WTC11 (cell line): ENCODE results near the gene ACTL8.

Experiments
- CREM ChIP-seq: sonication (generic); formaldehyde crosslinking; IDR thresholded peaks from 2 replicates; pipeline ENCODE4 v1.8.1; 2022; ENCODE audit warnings: mild to moderate bottlenecking, missing genetic modification reagents, moderate library complexity
- KAT7 ChIP-seq: sonication (generic); formaldehyde crosslinking; IDR thresholded peaks from 2 replicates; pipeline ENCODE4 v1.8.1; 2023; ENCODE audit warnings: missing genetic modification reagents, mild to moderate bottlenecking, borderline replicate concordance
- NR2C2 ChIP-seq: sonication (generic); formaldehyde crosslinking; IDR thresholded peaks from 2 replicates; pipeline ENCODE4 v1.8.0; 2022; ENCODE audit warnings: mild to moderate bottlenecking, missing genetic modification reagents
- TF ChIP-seq, protein P1 (sequence below): sonication (generic); formaldehyde crosslinking; IDR thresholded peaks from 2 replicates; pipeline ENCODE4 v1.8.0; 2022; ENCODE audit warnings: mild to moderate bottlenecking, missing genetic modification reagents
- TF ChIP-seq, protein P2 (sequence below): sonication (generic); formaldehyde crosslinking; IDR thresholded peaks from 2 replicates; pipeline ENCODE4 v1.8.0; 2022; ENCODE audit warnings: mild to moderate bottlenecking, missing genetic modification reagents
- TF ChIP-seq, protein P3 (sequence below): fragments of 200-600 bp; IDR thresholded peaks from 2 replicates; pipeline ENCODE4 v1.8.0; 2022; ENCODE audit warnings: antibody characterized with exemption
- TF ChIP-seq, protein P4 (sequence below): sonication (generic); formaldehyde crosslinking; IDR thresholded peaks from 2 replicates; pipeline ENCODE4 v1.8.0; 2022; ENCODE audit warnings: mild to moderate bottlenecking, missing genetic modification reagents
- TF ChIP-seq, protein P5 (sequence below): sonication (generic); formaldehyde crosslinking; conservative IDR thresholded peaks from 2 replicates; pipeline ENCODE4 v1.8.1; 2023; ENCODE audit warnings: mild to moderate bottlenecking, low read depth, missing genetic modification reagents, moderate library complexity
- TF ChIP-seq, protein P6 (sequence below): fragments of 250-450 bp; sonication (Bioruptor Pico); IDR thresholded peaks from 2 replicates; pipeline ENCODE4 v2.1.2; 2022; ENCODE audit warnings: mild to moderate bottlenecking, moderate library complexity
- TF ChIP-seq, protein P7 (sequence below): sonication (generic); formaldehyde crosslinking; IDR thresholded peaks from 2 replicates; pipeline ENCODE4 v1.8.1; 2022; ENCODE audit warnings: low read depth, missing genetic modification reagents, borderline replicate concordance
- TF ChIP-seq, protein P8 (sequence below): sonication (generic); formaldehyde crosslinking; IDR thresholded peaks from 2 replicates; pipeline ENCODE4 v1.8.1; 2023; ENCODE audit warnings: mild to moderate bottlenecking, missing genetic modification reagents, moderate library complexity

DNA sequence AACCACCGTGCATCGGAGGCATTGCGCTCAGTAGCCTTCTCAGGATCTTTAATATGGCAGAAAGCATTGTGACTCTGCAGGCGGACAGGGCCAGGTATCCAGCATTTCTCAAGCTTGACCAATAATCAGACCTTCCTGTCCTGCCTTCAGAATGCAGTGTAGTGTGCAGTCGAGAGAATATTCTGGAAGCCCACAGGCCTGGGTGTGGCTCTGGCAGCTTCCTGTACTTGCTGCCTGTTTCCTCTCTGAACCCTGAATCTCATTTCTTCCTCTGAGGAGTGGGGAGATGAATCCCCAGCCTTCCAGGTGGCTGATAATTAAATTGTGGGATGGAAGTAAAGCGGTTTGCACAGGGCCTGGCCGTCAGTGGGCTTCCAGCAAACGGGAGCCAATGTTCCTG, 42.3 kb downstream of the ACTL8 start:
- TF ChIP-seq KAT7 (CRISPR knock-in tag) (no peak), CREM (no peak), NR2C2 (CRISPR knock-in tag) (no peak)
- TF ChIP-seq, protein P1, sequence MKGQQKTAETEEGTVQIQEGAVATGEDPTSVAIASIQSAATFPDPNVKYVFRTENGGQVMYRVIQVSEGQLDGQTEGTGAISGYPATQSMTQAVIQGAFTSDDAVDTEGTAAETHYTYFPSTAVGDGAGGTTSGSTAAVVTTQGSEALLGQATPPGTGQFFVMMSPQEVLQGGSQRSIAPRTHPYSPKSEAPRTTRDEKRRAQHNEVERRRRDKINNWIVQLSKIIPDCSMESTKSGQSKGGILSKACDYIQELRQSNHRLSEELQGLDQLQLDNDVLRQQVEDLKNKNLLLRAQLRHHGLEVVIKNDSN (CRISPR knock-in tag): no peak
- TF ChIP-seq, protein P2, sequence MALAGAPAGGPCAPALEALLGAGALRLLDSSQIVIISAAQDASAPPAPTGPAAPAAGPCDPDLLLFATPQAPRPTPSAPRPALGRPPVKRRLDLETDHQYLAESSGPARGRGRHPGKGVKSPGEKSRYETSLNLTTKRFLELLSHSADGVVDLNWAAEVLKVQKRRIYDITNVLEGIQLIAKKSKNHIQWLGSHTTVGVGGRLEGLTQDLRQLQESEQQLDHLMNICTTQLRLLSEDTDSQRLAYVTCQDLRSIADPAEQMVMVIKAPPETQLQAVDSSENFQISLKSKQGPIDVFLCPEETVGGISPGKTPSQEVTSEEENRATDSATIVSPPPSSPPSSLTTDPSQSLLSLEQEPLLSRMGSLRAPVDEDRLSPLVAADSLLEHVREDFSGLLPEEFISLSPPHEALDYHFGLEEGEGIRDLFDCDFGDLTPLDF (CRISPR knock-in tag): no peak
- TF ChIP-seq, protein P3, sequence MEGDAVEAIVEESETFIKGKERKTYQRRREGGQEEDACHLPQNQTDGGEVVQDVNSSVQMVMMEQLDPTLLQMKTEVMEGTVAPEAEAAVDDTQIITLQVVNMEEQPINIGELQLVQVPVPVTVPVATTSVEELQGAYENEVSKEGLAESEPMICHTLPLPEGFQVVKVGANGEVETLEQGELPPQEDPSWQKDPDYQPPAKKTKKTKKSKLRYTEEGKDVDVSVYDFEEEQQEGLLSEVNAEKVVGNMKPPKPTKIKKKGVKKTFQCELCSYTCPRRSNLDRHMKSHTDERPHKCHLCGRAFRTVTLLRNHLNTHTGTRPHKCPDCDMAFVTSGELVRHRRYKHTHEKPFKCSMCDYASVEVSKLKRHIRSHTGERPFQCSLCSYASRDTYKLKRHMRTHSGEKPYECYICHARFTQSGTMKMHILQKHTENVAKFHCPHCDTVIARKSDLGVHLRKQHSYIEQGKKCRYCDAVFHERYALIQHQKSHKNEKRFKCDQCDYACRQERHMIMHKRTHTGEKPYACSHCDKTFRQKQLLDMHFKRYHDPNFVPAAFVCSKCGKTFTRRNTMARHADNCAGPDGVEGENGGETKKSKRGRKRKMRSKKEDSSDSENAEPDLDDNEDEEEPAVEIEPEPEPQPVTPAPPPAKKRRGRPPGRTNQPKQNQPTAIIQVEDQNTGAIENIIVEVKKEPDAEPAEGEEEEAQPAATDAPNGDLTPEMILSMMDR: no peak
- TF ChIP-seq, protein P4, sequence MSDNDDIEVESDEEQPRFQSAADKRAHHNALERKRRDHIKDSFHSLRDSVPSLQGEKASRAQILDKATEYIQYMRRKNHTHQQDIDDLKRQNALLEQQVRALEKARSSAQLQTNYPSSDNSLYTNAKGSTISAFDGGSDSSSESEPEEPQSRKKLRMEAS (CRISPR knock-in tag): no peak
- TF ChIP-seq, protein P5, sequence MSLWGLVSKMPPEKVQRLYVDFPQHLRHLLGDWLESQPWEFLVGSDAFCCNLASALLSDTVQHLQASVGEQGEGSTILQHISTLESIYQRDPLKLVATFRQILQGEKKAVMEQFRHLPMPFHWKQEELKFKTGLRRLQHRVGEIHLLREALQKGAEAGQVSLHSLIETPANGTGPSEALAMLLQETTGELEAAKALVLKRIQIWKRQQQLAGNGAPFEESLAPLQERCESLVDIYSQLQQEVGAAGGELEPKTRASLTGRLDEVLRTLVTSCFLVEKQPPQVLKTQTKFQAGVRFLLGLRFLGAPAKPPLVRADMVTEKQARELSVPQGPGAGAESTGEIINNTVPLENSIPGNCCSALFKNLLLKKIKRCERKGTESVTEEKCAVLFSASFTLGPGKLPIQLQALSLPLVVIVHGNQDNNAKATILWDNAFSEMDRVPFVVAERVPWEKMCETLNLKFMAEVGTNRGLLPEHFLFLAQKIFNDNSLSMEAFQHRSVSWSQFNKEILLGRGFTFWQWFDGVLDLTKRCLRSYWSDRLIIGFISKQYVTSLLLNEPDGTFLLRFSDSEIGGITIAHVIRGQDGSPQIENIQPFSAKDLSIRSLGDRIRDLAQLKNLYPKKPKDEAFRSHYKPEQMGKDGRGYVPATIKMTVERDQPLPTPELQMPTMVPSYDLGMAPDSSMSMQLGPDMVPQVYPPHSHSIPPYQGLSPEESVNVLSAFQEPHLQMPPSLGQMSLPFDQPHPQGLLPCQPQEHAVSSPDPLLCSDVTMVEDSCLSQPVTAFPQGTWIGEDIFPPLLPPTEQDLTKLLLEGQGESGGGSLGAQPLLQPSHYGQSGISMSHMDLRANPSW (CRISPR knock-in tag): no peak
- TF ChIP-seq, protein P6, sequence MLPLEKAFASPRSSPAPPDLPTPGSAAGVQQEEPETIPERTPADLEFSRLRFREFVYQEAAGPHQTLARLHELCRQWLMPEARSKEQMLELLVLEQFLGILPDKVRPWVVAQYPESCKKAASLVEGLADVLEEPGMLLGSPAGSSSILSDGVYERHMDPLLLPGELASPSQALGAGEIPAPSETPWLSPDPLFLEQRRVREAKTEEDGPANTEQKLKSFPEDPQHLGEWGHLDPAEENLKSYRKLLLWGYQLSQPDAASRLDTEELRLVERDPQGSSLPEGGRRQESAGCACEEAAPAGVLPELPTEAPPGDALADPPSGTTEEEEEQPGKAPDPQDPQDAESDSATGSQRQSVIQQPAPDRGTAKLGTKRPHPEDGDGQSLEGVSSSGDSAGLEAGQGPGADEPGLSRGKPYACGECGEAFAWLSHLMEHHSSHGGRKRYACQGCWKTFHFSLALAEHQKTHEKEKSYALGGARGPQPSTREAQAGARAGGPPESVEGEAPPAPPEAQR: no peak
- TF ChIP-seq, protein P7, sequence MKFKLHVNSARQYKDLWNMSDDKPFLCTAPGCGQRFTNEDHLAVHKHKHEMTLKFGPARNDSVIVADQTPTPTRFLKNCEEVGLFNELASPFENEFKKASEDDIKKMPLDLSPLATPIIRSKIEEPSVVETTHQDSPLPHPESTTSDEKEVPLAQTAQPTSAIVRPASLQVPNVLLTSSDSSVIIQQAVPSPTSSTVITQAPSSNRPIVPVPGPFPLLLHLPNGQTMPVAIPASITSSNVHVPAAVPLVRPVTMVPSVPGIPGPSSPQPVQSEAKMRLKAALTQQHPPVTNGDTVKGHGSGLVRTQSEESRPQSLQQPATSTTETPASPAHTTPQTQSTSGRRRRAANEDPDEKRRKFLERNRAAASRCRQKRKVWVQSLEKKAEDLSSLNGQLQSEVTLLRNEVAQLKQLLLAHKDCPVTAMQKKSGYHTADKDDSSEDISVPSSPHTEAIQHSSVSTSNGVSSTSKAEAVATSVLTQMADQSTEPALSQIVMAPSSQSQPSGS (CRISPR knock-in tag): no peak
- TF ChIP-seq, protein P8, sequence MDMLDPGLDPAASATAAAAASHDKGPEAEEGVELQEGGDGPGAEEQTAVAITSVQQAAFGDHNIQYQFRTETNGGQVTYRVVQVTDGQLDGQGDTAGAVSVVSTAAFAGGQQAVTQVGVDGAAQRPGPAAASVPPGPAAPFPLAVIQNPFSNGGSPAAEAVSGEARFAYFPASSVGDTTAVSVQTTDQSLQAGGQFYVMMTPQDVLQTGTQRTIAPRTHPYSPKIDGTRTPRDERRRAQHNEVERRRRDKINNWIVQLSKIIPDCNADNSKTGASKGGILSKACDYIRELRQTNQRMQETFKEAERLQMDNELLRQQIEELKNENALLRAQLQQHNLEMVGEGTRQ (CRISPR knock-in tag): no peak
